ENCODE measurements around the gene SCGB1D1. TPM values are rescaled to one million over a fixed set of nuclear protein-coding genes. Genes with fewer than 3 reads are reported as not detected.

Gene SCGB1D1, protein sequence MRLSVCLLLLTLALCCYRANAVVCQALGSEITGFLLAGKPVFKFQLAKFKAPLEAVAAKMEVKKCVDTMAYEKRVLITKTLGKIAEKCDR
- not detected for total RNA-seq
- not detected for polyA plus RNA-seq

DNA sequence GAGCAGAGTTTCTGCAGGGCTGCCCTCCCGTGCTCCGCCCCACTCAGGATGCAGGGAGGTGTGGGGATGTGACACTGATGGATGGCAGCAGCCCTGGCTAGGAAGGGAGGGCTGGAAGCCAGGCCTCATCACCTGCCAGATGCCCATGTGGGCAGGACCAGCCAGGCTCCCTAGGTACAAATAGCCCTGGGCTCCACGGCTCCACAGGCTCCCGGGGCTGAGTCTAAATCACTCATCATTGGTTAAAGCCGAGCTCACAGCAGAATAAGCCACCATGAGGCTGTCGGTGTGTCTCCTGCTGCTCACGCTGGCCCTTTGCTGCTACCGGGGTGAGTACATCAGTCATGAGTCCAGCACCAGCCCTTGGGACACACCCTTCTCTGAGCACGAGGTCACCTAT, at the start of gene SCGB1D1:
TSS of gene SCGB1D1 (plus strand) at position 206 of the 400 bp plus-strand sequence. CDS start at position 275, 69 bp downstream.
- Histone ChIP-seq H3K4me1 (ENCODE audit: insufficient read depth, low read length) (no peaks in the 10 kb centered on the region), H3K36me3 (ENCODE audit: insufficient read depth, low read length) (no peaks in the 10 kb centered on the region), H3K9me3 (ENCODE audit: low read length) (no peaks in the 10 kb centered on the region), H3K4me3 (ENCODE audit: low read length) (no peak within 1 kb of the TSS), H3K27me3 (ENCODE audit: insufficient read depth, low read length, poor library complexity, severe bottlenecking) (no peaks in the 10 kb centered on the region), H3K27ac (ENCODE audit: low read depth, low read length) (no peak within 1 kb of the TSS)
- Mint-ChIP-seq H3K9me3 (peaks cover 0 to 1% (median 0%) of the 10 kb centered on the region in 5 donors), H3K36me3 (peaks cover 0 to under 1% (median 0%) of the 10 kb centered on the region in 3 donors), H3K27ac (peak within 1 kb of the TSS in 1 of 8 donors; percentile 89), H3K27me3 (peaks cover 24 to 77% of the 10 kb centered on the region in 2 donors), H3K4me3 (no peak within 1 kb of the TSS), H3K4me1 (no peaks in the 10 kb centered on the region)
- DNase-seq: no peak
- ChIA-PET POLR2A (no interaction called here), CTCF (no interaction called here)

DNA sequence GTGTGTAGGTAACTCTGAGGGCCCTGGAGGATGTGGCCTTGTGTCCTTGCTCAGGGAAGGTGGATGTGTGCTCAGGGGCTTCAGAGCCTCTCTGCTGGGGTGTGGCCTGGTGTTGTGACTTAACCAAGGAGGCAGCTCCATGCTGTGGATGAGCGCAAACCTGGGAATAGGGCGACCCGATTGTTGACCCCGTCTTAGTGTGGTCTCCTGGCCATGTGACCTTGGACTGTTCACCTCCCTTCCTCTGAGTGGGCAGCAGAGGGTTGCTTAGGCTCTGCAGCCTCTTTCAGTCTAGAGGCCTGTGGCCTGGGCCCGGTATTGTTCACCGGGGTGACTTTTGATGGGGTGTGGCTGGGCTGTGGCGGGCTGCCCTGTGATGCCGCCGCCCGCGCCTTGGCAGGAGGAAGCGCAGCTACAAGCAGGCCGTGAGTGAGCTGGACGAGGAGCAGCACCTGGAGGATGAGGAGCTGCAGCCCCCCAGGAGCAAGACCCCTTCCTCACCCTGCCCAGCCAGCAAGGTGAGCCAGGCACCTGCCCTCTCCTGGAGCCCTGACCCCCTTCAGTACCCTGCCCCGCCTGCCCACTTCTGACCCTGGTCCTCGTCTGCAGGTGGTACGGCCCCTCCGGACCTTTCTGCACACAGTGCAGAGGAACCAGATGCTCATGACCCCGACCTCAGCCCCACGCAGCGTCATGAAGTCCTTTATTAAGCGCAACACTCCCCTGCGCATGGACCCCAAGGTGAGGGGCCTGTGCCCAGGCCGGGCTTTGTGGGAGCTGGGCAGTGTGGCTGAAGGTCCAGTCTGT, 49.5 kb upstream of the SCGB1D1 start:
- POLR2A ChIA-PET: no interaction called here
- H3K27ac Mint-ChIP-seq: no peak overlapping the region
- H3K9me3 Mint-ChIP-seq: no peaks in the 10 kb centered on the region
- CTCF ChIA-PET: no interaction called here
- peaks cover 24% of the 10 kb centered on the region for H3K36me3 ChIP-seq (ENCODE audit: insufficient read depth, low read length)
- H3K27ac ChIP-seq (ENCODE audit: low read depth, low read length): no peak overlapping the region
- no peak for DNase-seq
- no peaks in the 10 kb centered on the region for H3K27me3 ChIP-seq (ENCODE audit: insufficient read depth, low read length, poor library complexity, severe bottlenecking)
- no peaks in the 10 kb centered on the region for H3K27me3 Mint-ChIP-seq
- no peaks in the 10 kb centered on the region for H3K9me3 ChIP-seq (ENCODE audit: low read length)
- peaks cover 0 to 80% (median 11%) of the 10 kb centered on the region in 3 donors for H3K36me3 Mint-ChIP-seq
- H3K4me3 Mint-ChIP-seq: no peak overlapping the region
- H3K4me3 ChIP-seq (ENCODE audit: low read length): no peak overlapping the region
- H3K4me1 Mint-ChIP-seq: no peaks in the 10 kb centered on the region
- H3K4me1 ChIP-seq (ENCODE audit: insufficient read depth, low read length): no peaks in the 10 kb centered on the region

DNA sequence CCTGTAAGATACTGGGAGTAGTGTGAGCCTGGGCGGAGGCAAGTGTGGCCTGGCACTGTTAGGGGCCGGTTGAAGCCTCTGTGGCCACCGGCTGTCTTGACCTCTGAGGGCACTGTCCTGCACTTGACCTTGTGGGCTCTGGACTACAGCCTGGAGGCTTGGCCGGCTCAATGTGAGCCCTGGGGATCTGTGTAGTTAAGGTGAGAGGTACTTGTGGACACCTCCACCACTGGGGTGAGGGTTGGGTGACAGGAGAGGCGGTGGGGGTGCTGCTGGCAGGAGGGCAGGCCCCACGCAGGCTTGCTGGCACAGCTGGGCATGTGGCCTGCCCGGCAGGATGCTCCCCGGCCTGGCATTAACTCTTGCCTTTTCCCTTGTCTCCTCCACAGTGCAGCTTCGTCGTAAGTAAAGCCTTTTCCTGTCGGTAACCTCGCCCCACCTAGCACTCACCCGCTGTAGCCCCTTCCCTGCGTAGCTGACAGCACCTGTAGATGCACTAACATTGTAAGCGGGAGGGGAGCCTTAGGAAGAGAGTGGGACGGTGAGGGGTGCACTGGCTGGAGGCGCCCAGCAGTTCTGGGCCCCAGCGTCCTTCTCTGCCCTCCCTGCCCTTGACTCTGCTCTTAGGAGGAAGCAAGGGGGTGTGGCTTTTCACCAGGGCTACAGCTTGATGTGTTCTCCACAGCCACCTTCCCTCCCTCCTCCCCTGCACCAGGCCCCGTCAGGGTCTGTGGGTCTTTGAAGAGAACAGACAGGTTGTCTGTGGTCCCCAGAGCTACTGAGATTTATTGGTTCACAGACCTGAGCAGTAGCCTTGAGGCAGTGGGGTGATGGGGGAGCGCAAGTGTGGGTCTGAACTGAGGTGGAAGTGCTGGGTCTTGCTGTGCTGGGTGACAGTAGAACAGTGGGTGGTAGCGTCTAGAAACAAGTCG, 48.6 kb upstream of the SCGB1D1 start:
- H3K36me3 Mint-ChIP-seq: peaks cover 0 to 84% (median 15%) of the 10 kb centered on the region in 3 donors
- no peaks in the 10 kb centered on the region for H3K4me1 ChIP-seq (ENCODE audit: insufficient read depth, low read length)
- no peaks in the 10 kb centered on the region for H3K27me3 ChIP-seq (ENCODE audit: insufficient read depth, low read length, poor library complexity, severe bottlenecking)
- no peak overlapping the region for H3K4me3 Mint-ChIP-seq
- no peaks in the 10 kb centered on the region for H3K4me1 Mint-ChIP-seq
- CTCF ChIA-PET: no interaction called here
- no peak overlapping the region for H3K4me3 ChIP-seq (ENCODE audit: low read length)
- no peak overlapping the region for H3K27ac ChIP-seq (ENCODE audit: low read depth, low read length)
- DNase-seq: no peak
- H3K9me3 Mint-ChIP-seq: no peaks in the 10 kb centered on the region
- peaks cover 24% of the 10 kb centered on the region for H3K36me3 ChIP-seq (ENCODE audit: insufficient read depth, low read length)
- peak overlapping the region in 1 of 8 donors; percentile 46 for H3K27ac Mint-ChIP-seq
- POLR2A ChIA-PET: no interaction called here
- H3K27me3 Mint-ChIP-seq: no peaks in the 10 kb centered on the region
- no peaks in the 10 kb centered on the region for H3K9me3 ChIP-seq (ENCODE audit: low read length)

DNA sequence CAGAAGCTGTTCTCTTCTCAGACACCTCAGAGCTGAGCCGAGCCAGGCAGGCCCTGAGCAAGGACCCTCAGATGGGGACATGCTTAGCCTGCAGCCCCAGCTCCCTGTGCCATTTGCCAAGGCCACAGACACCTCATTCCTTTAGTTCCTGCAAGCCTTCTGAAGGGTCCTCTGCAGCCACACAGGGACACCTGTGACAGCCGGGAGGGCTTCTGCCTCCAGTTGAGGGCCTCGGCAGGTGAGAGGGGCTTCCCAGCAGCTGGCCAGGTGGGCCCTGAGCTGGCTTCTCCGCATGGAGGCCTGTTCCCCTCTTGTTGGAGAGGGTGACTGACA, 48.0 kb upstream of the SCGB1D1 start:
- Histone ChIP-seq H3K27me3 (ENCODE audit: insufficient read depth, low read length, poor library complexity, severe bottlenecking) (no peaks in the 10 kb centered on the region), H3K9me3 (ENCODE audit: low read length) (no peaks in the 10 kb centered on the region), H3K36me3 (ENCODE audit: insufficient read depth, low read length) (peaks cover 26% of the 10 kb centered on the region), H3K4me1 (ENCODE audit: insufficient read depth, low read length) (no peaks in the 10 kb centered on the region), H3K4me3 (ENCODE audit: low read length) (no peak overlapping the region), H3K27ac (ENCODE audit: low read depth, low read length) (no peak overlapping the region)
- no peaks in the 10 kb centered on the region for H3K27me3 Mint-ChIP-seq
- H3K36me3 Mint-ChIP-seq: peaks cover 0 to 87% (median 13%) of the 10 kb centered on the region in 3 donors
- no peaks in the 10 kb centered on the region for H3K9me3 Mint-ChIP-seq
- H3K27ac Mint-ChIP-seq: peak overlapping the region in 1 of 8 donors; percentile 46
- ChIA-PET CTCF (no interaction called here), POLR2A (no interaction called here)
- DNase-seq: no peak
- H3K4me1 Mint-ChIP-seq: no peaks in the 10 kb centered on the region
- no peak overlapping the region for H3K4me3 Mint-ChIP-seq

DNA sequence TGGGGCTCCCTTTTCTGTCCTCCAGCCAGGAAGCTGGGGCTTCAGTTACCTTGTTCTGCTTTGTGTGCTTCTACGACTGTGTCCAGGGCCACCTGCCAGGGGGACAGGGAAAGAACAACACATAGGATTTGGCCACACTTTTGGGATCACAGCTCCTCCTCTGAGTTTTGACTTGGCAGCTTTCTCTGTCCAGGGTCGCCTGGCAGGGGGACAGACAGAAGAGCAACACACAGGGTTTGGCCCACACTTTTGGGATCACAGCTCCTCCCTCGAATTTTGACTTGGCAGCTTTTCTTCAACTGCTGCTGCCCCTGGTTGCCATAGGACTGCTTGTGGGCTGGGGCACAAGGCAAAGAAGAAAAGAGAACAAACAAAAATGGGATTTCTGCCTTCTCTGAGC, 47.1 kb upstream of the SCGB1D1 start:
- Histone ChIP-seq H3K36me3 (ENCODE audit: insufficient read depth, low read length) (peaks cover 34% of the 10 kb centered on the region), H3K4me1 (ENCODE audit: insufficient read depth, low read length) (no peaks in the 10 kb centered on the region), H3K27me3 (ENCODE audit: insufficient read depth, low read length, poor library complexity, severe bottlenecking) (no peaks in the 10 kb centered on the region), H3K27ac (ENCODE audit: low read depth, low read length) (no peak overlapping the region), H3K9me3 (ENCODE audit: low read length) (no peaks in the 10 kb centered on the region), H3K4me3 (ENCODE audit: low read length) (no peak overlapping the region)
- H3K4me3 Mint-ChIP-seq: no peak overlapping the region
- peaks cover 0 to 89% (median 20%) of the 10 kb centered on the region in 3 donors for H3K36me3 Mint-ChIP-seq
- no peaks in the 10 kb centered on the region for H3K4me1 Mint-ChIP-seq
- CTCF ChIA-PET: interaction anchor here (1.2 kb wide), 1 partner anchor 8 kb away, joined by 4 read pairs; no protein-coding TSS in a partner anchor
- no peak for DNase-seq
- no peaks in the 10 kb centered on the region for H3K27me3 Mint-ChIP-seq
- no peaks in the 10 kb centered on the region for H3K9me3 Mint-ChIP-seq
- POLR2A ChIA-PET: no interaction called here
- H3K27ac Mint-ChIP-seq: peak overlapping the region in 2 of 8 donors; percentile 14 to 46

DNA sequence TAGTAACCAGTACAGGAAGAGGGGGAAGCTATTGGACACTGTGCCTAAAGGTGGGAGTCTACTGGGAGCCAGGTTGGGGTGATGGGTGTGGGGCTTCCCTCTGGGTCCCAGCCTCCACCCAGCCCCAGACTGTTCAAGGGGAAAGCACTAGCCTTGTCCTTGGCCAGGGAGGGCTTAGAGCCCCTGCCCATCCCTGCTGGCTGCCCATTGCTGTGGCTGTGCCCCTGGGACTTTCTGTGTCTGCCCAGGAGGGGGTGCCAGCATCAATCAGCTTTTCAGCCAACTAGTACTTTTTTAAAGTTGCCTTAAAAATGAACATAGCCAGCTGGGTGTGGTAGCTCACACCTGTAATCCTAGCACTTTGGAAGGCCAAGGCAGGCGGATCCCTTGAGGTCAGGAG, 46.3 kb upstream of the SCGB1D1 start:
- no peaks in the 10 kb centered on the region for H3K4me1 Mint-ChIP-seq
- H3K4me3 Mint-ChIP-seq: no peak overlapping the region
- Histone ChIP-seq H3K27ac (ENCODE audit: low read depth, low read length) (no peak overlapping the region), H3K27me3 (ENCODE audit: insufficient read depth, low read length, poor library complexity, severe bottlenecking) (no peaks in the 10 kb centered on the region), H3K4me1 (ENCODE audit: insufficient read depth, low read length) (no peaks in the 10 kb centered on the region), H3K9me3 (ENCODE audit: low read length) (no peaks in the 10 kb centered on the region), H3K4me3 (ENCODE audit: low read length) (no peak overlapping the region), H3K36me3 (ENCODE audit: insufficient read depth, low read length) (peaks cover 36% of the 10 kb centered on the region)
- peak overlapping the region in 2 of 8 donors; percentile 17 to 70 for H3K27ac Mint-ChIP-seq
- DNase-seq: no peak
- peaks cover 0 to 88% (median 22%) of the 10 kb centered on the region in 3 donors for H3K36me3 Mint-ChIP-seq
- CTCF ChIA-PET: interaction anchor here (1.2 kb wide), 1 partner anchor 9 kb away, joined by 4 read pairs; no protein-coding TSS in a partner anchor
- no peaks in the 10 kb centered on the region for H3K27me3 Mint-ChIP-seq
- POLR2A ChIA-PET: no interaction called here
- H3K9me3 Mint-ChIP-seq: no peaks in the 10 kb centered on the region

DNA sequence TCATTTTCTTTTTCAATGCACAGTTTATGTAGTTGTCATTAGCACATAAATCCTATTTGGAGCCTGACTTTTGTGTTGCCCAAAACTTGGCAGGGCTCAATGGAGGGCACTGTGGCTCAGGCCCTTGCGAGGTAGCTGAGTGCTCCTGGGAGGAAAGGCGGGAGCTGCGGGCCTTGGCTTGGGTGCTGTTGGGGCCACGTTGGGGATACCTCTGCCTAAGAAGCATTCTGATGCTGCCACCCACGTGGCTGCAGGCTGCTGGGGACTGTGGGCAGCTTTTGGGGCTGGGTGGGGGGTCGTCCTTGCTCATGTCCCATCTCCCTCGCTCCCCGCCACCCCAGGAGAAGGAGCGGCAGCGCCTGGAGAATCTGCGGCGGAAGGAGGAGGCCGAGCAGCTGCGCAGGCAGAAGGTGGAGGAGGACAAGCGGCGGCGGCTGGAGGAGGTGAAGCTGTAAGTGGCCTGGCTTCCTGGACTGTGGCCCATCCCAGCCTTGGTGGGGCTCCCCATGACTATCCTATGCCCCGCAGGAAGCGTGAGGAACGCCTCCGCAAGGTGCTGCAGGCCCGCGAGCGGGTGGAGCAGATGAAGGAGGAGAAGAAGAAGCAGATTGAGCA, 45.3 kb upstream of the SCGB1D1 start:
- H3K9me3 Mint-ChIP-seq: no peaks in the 10 kb centered on the region
- no peak overlapping the region for H3K27ac ChIP-seq (ENCODE audit: low read depth, low read length)
- H3K4me1 ChIP-seq (ENCODE audit: insufficient read depth, low read length): no peaks in the 10 kb centered on the region
- ChIA-PET POLR2A (no interaction called here), CTCF (no interaction called here)
- H3K36me3 ChIP-seq (ENCODE audit: insufficient read depth, low read length): peaks cover 27% of the 10 kb centered on the region
- no peaks in the 10 kb centered on the region for H3K4me1 Mint-ChIP-seq
- H3K27me3 Mint-ChIP-seq: no peaks in the 10 kb centered on the region
- no peak overlapping the region for H3K4me3 Mint-ChIP-seq
- no peak for DNase-seq
- H3K4me3 ChIP-seq (ENCODE audit: low read length): no peak overlapping the region
- H3K36me3 Mint-ChIP-seq: peaks cover 0 to 88% (median 22%) of the 10 kb centered on the region in 3 donors
- H3K27me3 ChIP-seq (ENCODE audit: insufficient read depth, low read length, poor library complexity, severe bottlenecking): no peaks in the 10 kb centered on the region
- no peaks in the 10 kb centered on the region for H3K9me3 ChIP-seq (ENCODE audit: low read length)
- H3K27ac Mint-ChIP-seq: no peak overlapping the region
